ENCODE results near the gene LTB. TPM values are rescaled to one million over a fixed set of nuclear protein-coding genes. Genes with fewer than 3 reads are reported as not detected.
A peak's percentile ranks its signal among the peaks of the same experiment; 100 is the strongest.

The LTB gene
- total RNA-seq, 2 donors from 2014 or later = 3.4 to 5.7 TPM

- no peaks in the 10 kb centered on the region for H3K27me3 ChIP-seq
- intact Hi-C loops (cut with DNase I) = no loop called here
- H3K36me3 ChIP-seq = no peaks in the 10 kb centered on the region
- TF ChIP-seq, protein P1, sequence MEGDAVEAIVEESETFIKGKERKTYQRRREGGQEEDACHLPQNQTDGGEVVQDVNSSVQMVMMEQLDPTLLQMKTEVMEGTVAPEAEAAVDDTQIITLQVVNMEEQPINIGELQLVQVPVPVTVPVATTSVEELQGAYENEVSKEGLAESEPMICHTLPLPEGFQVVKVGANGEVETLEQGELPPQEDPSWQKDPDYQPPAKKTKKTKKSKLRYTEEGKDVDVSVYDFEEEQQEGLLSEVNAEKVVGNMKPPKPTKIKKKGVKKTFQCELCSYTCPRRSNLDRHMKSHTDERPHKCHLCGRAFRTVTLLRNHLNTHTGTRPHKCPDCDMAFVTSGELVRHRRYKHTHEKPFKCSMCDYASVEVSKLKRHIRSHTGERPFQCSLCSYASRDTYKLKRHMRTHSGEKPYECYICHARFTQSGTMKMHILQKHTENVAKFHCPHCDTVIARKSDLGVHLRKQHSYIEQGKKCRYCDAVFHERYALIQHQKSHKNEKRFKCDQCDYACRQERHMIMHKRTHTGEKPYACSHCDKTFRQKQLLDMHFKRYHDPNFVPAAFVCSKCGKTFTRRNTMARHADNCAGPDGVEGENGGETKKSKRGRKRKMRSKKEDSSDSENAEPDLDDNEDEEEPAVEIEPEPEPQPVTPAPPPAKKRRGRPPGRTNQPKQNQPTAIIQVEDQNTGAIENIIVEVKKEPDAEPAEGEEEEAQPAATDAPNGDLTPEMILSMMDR (IDR thresholded peaks at IDR 0.05) = no peak
- peak overlapping the region in 1 of 2 donors; percentile 12 for H3K9ac ChIP-seq (ENCODE audit: low read depth in 2 of 2, low read length in 2 of 2)
- H3K9me3 ChIP-seq = no peaks in the 10 kb centered on the region
- H3K4me3 ChIP-seq = peak overlapping the region; percentile 34
- no peak overlapping the region for H3K27ac ChIP-seq
- peaks cover 4% of the 10 kb centered on the region for H3K4me1 ChIP-seq
- no peak for DNase-seq
Measured at GRCh38 chr6:31576897-31577578, 5.2 kb downstream of the LTB start.

DNA sequence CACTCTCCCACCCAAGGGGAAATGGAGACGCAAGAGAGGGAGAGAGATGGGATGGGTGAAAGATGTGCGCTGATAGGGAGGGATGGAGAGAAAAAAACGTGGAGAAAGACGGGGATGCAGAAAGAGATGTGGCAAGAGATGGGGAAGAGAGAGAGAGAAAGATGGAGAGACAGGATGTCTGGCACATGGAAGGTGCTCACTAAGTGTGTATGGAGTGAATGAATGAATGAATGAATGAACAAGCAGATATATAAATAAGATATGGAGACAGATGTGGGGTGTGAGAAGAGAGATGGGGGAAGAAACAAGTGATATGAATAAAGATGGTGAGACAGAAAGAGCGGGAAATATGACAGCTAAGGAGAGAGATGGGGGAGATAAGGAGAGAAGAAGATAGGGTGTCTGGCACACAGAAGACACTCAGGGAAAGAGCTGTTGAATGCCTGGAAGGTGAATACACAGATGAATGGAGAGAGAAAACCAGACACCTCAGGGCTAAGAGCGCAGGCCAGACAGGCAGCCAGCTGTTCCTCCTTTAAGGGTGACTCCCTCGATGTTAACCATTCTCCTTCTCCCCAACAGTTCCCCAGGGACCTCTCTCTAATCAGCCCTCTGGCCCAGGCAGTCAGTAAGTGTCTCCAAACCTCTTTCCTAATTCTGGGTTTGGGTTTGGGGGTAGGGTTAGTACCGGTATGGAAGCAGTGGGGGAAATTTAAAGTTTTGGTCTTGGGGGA is 6.1 kb downstream of the LTB start:
- H3K4me1 ChIP-seq = peaks cover 4% of the 10 kb centered on the region
- no peaks in the 10 kb centered on the region for H3K36me3 ChIP-seq
- no peaks in the 10 kb centered on the region for H3K9me3 ChIP-seq
- no peak for DNase-seq
- H3K27me3 ChIP-seq = no peaks in the 10 kb centered on the region
- intact Hi-C loops (cut with DNase I) = no loop called here
- peak overlapping the region; percentile 34 for H3K27ac ChIP-seq
- peak overlapping the region; percentile 34 for H3K4me3 ChIP-seq
- TF ChIP-seq, protein P1 (IDR thresholded peaks at IDR 0.05) = no peak
- peak overlapping the region; percentile 13 to 46 for H3K9ac ChIP-seq (ENCODE audit: low read depth in 2 of 2, low read length in 2 of 2)

DNA sequence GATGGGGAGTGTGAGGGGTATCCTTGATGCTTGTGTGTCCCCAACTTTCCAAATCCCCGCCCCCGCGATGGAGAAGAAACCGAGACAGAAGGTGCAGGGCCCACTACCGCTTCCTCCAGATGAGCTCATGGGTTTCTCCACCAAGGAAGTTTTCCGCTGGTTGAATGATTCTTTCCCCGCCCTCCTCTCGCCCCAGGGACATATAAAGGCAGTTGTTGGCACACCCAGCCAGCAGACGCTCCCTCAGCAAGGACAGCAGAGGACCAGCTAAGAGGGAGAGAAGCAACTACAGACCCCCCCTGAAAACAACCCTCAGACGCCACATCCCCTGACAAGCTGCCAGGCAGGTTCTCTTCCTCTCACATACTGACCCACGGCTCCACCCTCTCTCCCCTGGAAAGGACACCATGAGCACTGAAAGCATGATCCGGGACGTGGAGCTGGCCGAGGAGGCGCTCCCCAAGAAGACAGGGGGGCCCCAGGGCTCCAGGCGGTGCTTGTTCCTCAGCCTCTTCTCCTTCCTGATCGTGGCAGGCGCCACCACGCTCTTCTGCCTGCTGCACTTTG is 6.8 kb downstream of the LTB start, which contains the start of gene TNF:
Gene TNF (plus strand): TSS at position 231 of the 567 bp plus-strand sequence. CDS start 177 bp downstream, at position 408.
- peak within 1 kb of the TSS; percentile 34 for H3K27ac ChIP-seq
- peaks cover under 1% of the 10 kb centered on the region for H3K4me1 ChIP-seq

GRCh38 chr6:31574106-31575061 is 7.8 kb downstream of the LTB start:
- Histone ChIP-seq H3K27me3 (no peaks in the 10 kb centered on the region), H3K4me3 (no peak overlapping the region), H3K4me1 (no peaks in the 10 kb centered on the region), H3K36me3 (no peaks in the 10 kb centered on the region), H3K9ac (ENCODE audit: low read depth in 2 of 2, low read length in 2 of 2) (no peak overlapping the region), H3K9me3 (no peaks in the 10 kb centered on the region), H3K27ac (peak overlapping the region; percentile 1)
- TF ChIP-seq, protein P1 (IDR thresholded peaks at IDR 0.05) = no peak
- no peak for DNase-seq
- intact Hi-C loops (cut with DNase I) = no loop called here

More for the DNA sequence above, 6.8 kb downstream of the LTB start, which contains the start of gene TNF:
- H3K36me3 ChIP-seq = no peaks in the 10 kb centered on the region
- DNase-seq = peak; percentile 62
- H3K9me3 ChIP-seq = no peaks in the 10 kb centered on the region
- TF ChIP-seq, protein P1 (IDR thresholded peaks at IDR 0.05) = no peak
- peak within 1 kb of the TSS; percentile 34 for H3K4me3 ChIP-seq
- peak within 1 kb of the TSS; percentile 13 to 46 for H3K9ac ChIP-seq (ENCODE audit: low read depth in 2 of 2, low read length in 2 of 2)
- intact Hi-C loops (cut with DNase I) = no loop called here
- H3K27me3 ChIP-seq = no peaks in the 10 kb centered on the region
